Caco-2 (cell line): ENCODE results near the gene SCAPER. TPM values are rescaled to one million over a fixed set of nuclear protein-coding genes. Genes with fewer than 3 reads are reported as not detected.

ENCODE experiments used
- BruUV-seq: library from RNA; stranded (reverse); fragments of 400-500 nt; replicated peaks from 2 replicates; lab custom pipeline; 2021; lab: Mats Ljungman, UMichigan
- CTCF ChIA-PET: fragments of 300-600 bp; sonication (Branson Sonifier 250); formaldehyde crosslinking; loops from one replicate; lab custom pipeline; 2022; ENCODE audit warnings: antibody characterized with exemption; lab: Charles Lee
- POLR2A ChIA-PET: fragments of 300-600 bp; sonication (Branson Sonifier 250); formaldehyde crosslinking; loops from one replicate; lab custom pipeline; 2022; ENCODE audit warnings: antibody characterized with exemption; lab: Charles Lee
- DNase-seq, 2 experiments: peaks; one replicate each; pipeline versions ENCODE4 v3.0.0 to v3.0.0-alpha.2; 2020 to 2022
- H3K27me3 ChIP-seq: replicated peaks from 2 replicates; pipeline ENCODE4 v1.6.0; 2011; ENCODE audit warnings: low read length; ENCODE audit not compliant: control insufficient read depth, insufficient read depth
- H3K36me3 ChIP-seq: 2 replicates; pipeline ENCODE4 v1.5.1; 2011; ENCODE audit warnings: low read length; ENCODE audit not compliant: control insufficient read depth, insufficient read depth
- H3K4me1 ChIP-seq: fragments of 250-450 bp; sonication (Bioruptor Pico); 2 replicates; pipeline ENCODE4 v1.5.1; 2020; ENCODE audit warnings: mild to moderate bottlenecking
- H3K4me3 ChIP-seq: 2 replicates; pipeline ENCODE4 v1.5.1; 2011; ENCODE audit warnings: low read depth, mild to moderate bottlenecking, control low read depth, low read length
- H3K9me3 ChIP-seq: fragments of 250-450 bp; sonication (Bioruptor Pico); 2 replicates; pipeline ENCODE4 v1.5.1; 2020; ENCODE audit warnings: mild to moderate bottlenecking, moderate library complexity
- H3K27ac Mint-ChIP-seq: one replicate; pipeline ENCODE4 v1.8.0; 2022; ENCODE audit warnings: mixed read lengths; ENCODE audit not compliant: unreplicated experiment
- H3K27me3 Mint-ChIP-seq: one replicate; pipeline ENCODE4 v1.8.0; 2022; ENCODE audit warnings: mixed read lengths; ENCODE audit not compliant: insufficient read depth, unreplicated experiment
- H3K36me3 Mint-ChIP-seq: one replicate; pipeline ENCODE4 v1.8.0; 2022; ENCODE audit warnings: mild to moderate bottlenecking, mixed read lengths; ENCODE audit not compliant: insufficient read depth, unreplicated experiment
- H3K4me1 Mint-ChIP-seq: one replicate; pipeline ENCODE4 v1.8.0; 2022; ENCODE audit warnings: low read depth, mixed read lengths; ENCODE audit not compliant: unreplicated experiment
- H3K4me3 Mint-ChIP-seq: one replicate; pipeline ENCODE4 v1.8.0; 2022; ENCODE audit warnings: mild to moderate bottlenecking, moderate library complexity, mixed read lengths; ENCODE audit not compliant: unreplicated experiment
- H3K9me3 Mint-ChIP-seq: one replicate; pipeline ENCODE4 v1.8.0; 2022; ENCODE audit warnings: mixed read lengths; ENCODE audit not compliant: unreplicated experiment
- CTCF ChIP-seq, 2 experiments: fragments of 200-600 bp in 1 of 2; IDR thresholded peaks; 1 replicate in 1 of 2; 2 replicates in 1 of 2; pipeline versions ENCODE4 v1.5.1 to v1.8.0; 2011 to 2022; ENCODE audit warnings: antibody characterized with exemption in 1 of 2, control low read depth in 1 of 2, inconsistent platforms in 1 of 2, low read depth in 1 of 2, low read length in 1 of 2, mild to moderate bottlenecking in 1 of 2, moderate library complexity in 1 of 2; ENCODE audit not compliant: insufficient read depth in 1 of 2, severe bottlenecking in 1 of 2, unreplicated experiment in 1 of 2
- intact Hi-C: fragments of 100-400 bp; cut with micrococcal nuclease; formaldehyde crosslinking; loops from one replicate; pipeline ENCODE4 v1.10.0; 2022; ENCODE audit not compliant: unreplicated experiment
- total RNA-seq: library from RNA; stranded (reverse); gene quantifications from 2 replicates; pipeline ENCODE4 v1.2.3, GENCODE V29; 2022

Gene SCAPER
- total RNA-seq, 1 experiment from 2014 or later: 24.6 TPM

- Histone ChIP-seq H3K36me3 (no peaks in the 10 kb centered on the region), H3K4me1 (no peaks in the 10 kb centered on the region), H3K4me3 (no peak overlapping the region), H3K27me3 (no peaks in the 10 kb centered on the region), H3K9me3 (no peaks in the 10 kb centered on the region)
- Mint-ChIP-seq H3K27me3 (no peaks in the 10 kb centered on the region), H3K4me1 (no peaks in the 10 kb centered on the region), H3K4me3 (no peak overlapping the region), H3K9me3 (no peaks in the 10 kb centered on the region), H3K36me3 (no peaks in the 10 kb centered on the region), H3K27ac (no peak overlapping the region)
- POLR2A ChIA-PET: no interaction called here
- no peak for DNase-seq
- TF ChIP-seq CTCF (IDR thresholded peaks at IDR 0.05; ENCODE audit: insufficient read depth in 1 of 2, low read depth in 1 of 2, low read length in 1 of 2, severe bottlenecking in 1 of 2, unreplicated experiment in 1 of 2): no peak
- intact Hi-C loops: no loop called here
- BruUV-seq: no TSS peak
- CTCF ChIA-PET: no interaction called here
These were observed 424.9 kb downstream of the SCAPER start for GRCh38 chr15:76480267-76480666.

GRCh38 chr15:76470691-76471090, 434.4 kb downstream of the SCAPER start:
- Mint-ChIP-seq H3K9me3 (peaks cover 14% of the 10 kb centered on the region), H3K27ac (no peak overlapping the region), H3K36me3 (peaks cover 4% of the 10 kb centered on the region), H3K4me3 (no peak overlapping the region), H3K27me3 (no peaks in the 10 kb centered on the region), H3K4me1 (peaks cover 6% of the 10 kb centered on the region)
- Histone ChIP-seq H3K27me3 (no peaks in the 10 kb centered on the region), H3K4me1 (no peaks in the 10 kb centered on the region), H3K36me3 (no peaks in the 10 kb centered on the region), H3K9me3 (no peaks in the 10 kb centered on the region), H3K4me3 (no peak overlapping the region)
- no peak for DNase-seq
- no TSS peak for BruUV-seq
- ChIA-PET CTCF (no interaction called here), POLR2A (no interaction called here)
- intact Hi-C loops: no loop called here
- no peak for TF ChIP-seq CTCF (IDR thresholded peaks at IDR 0.05; ENCODE audit: insufficient read depth in 1 of 2, low read depth in 1 of 2, low read length in 1 of 2, severe bottlenecking in 1 of 2, unreplicated experiment in 1 of 2)

- POLR2A ChIA-PET: no interaction called here
- Mint-ChIP-seq H3K4me3 (no peak overlapping the region), H3K4me1 (peaks cover 6% of the 10 kb centered on the region), H3K9me3 (peaks cover 14% of the 10 kb centered on the region), H3K27me3 (no peaks in the 10 kb centered on the region), H3K27ac (no peak overlapping the region), H3K36me3 (peaks cover 4% of the 10 kb centered on the region)
- TF ChIP-seq CTCF (IDR thresholded peaks at IDR 0.05; ENCODE audit: insufficient read depth in 1 of 2, low read depth in 1 of 2, low read length in 1 of 2, severe bottlenecking in 1 of 2, unreplicated experiment in 1 of 2): no peak
- no peaks in the 10 kb centered on the region for H3K4me1 ChIP-seq
- no peaks in the 10 kb centered on the region for H3K27me3 ChIP-seq
- DNase-seq: no peak
- BruUV-seq: no TSS peak
- intact Hi-C loops: no loop called here
- H3K4me3 ChIP-seq: no peak overlapping the region
- CTCF ChIA-PET: no interaction called here
- H3K36me3 ChIP-seq: no peaks in the 10 kb centered on the region
- no peaks in the 10 kb centered on the region for H3K9me3 ChIP-seq
These were observed 436.4 kb downstream of the SCAPER start for GRCh38 chr15:76468722-76469121.
